Activated effector memory CD4-positive, alpha-beta T cell treated with Interleukin-2 at 50 U/mL for 16 hours (primary cell): ENCODE results near the gene SRMS.
A peak's percentile ranks its signal among the peaks of the same experiment; 100 is the strongest.

Experiments
- DNase-seq: peaks from one replicate; pipeline ENCODE4 v3.0.0-alpha.2; 2020

The SRMS gene

GRCh38 chr20:63498960-63499337 lies 48.6 kb downstream of the SRMS start, which contains the start of gene EEF1A2:
Gene EEF1A2, minus strand, starts transcription at chr20:63499083. Its CDS starts 1,320 bp downstream, at chr20:63497763.
- peak; percentile 45 for DNase-seq

DNA sequence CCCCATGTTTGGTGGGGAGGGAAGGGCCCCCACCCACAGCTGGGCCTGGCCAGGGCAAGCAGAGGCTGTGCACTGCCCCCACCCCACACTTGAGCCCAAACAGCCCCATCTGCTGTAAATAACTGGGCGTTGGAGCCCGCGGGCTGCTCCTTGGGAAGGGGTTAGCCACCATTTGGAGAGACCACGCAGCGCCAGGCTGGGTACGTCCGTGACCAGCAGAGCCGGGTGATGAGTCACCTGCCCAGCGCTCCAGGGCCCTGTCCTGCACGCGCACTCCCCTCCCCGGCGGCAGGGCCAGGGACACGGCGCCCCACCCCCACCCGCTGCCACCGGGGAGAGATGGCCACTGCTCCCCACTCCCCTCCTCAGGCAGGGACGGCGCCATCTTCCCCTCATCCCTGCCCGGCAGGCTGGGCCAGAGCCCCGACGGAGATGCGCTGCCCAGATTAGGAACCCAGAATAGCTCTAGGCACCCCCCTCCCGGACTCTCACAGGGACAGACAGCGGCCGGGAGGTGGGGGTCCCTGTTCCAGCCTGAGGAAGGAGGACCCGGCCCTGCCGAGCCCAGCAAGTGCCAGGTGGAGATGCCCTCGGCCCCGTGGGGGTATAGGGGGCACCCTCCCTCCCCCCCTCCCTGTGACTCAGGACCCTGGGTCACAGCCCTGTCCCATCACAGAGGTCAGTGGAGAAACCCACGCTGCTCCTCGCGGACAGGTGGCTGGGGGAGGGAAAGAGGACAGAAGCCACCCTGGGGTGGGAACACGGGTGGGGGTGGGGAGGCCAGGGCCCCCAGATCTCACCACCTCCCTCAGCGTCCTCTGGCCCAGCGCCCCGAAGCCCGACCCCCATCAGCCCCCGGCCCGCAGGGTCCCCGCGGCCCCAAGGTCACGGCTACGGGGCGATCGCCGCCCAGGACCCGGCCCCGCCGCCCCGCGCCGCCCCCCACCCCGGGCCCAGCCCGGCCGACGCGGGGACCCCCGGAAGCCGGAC lies 49.3 kb downstream of the SRMS start:
- DNase-seq: no peak

DNA sequence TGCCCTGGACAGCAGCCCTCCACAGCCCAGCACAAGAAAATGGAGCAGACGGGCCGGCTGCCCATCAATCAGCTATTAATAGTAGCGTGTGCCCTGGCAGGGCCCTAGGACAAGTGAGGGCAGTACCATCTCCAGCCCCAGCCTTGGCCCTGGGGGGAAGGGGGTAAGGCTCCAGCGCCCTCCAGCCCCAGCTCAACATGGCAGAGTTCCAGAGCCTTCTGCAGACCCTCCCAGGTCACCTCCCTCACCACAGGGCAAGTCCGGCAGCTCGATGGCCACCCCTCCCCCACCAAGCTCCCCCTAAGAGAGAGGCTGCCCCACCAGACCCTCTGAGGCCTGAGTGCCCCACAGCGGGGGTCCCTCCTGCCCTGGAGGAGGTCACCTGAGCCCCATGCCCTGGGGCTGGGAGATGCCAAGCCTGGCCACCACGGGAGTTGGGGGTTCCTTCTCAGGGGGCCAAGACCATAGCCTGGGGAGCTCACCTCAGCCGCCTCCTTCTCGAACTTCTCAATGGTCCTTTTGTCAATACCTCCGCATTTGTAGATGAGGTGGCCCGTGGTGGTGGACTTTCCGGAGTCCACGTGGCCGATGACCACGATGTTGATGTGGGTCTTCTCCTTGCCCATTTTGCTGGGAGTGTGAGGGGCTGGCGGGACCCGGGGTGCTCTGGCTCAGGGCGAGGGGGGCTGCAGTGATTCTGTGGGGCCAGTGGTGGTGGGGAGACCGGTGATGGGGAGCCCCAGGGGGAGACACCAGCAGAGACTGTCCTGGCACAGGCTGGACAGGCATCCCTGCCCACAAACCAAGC lies 50.2 kb downstream of the SRMS start:
- DNase-seq: no peak

- no peak for DNase-seq
Measured at GRCh38 chr20:63496596-63497120, 50.9 kb downstream of the SRMS start.

- DNase-seq: peak; percentile 62
Measured at GRCh38 chr20:63495741-63496595, 51.6 kb downstream of the SRMS start.

DNA sequence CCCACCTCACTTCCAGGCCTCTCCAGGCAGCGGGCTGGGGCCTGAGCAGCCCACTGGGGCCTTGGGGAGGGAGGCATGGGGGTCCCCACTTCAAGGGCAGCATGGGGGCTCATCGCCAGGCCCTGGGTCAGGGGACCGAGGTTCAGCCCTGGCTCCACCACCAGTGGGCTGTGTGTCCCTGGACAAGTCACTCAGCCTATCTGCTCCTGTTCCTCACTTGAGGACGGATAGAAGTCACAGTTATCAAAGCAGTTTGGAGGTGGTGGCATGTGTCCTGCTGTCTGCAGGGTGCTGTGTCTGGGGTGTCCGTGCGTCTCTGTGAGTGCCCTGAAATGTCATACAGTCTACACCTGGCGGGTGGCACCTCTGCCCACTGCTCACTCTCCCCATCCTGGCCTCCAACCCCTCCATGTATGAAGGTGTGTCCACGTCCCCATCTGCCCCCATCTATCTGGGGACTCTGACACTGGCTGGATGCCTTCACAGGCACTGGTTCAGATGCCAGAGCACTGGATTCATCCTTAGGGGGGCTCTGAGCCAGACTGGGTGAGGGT lies 52.3 kb downstream of the SRMS start:
- DNase-seq: no peak

DNA sequence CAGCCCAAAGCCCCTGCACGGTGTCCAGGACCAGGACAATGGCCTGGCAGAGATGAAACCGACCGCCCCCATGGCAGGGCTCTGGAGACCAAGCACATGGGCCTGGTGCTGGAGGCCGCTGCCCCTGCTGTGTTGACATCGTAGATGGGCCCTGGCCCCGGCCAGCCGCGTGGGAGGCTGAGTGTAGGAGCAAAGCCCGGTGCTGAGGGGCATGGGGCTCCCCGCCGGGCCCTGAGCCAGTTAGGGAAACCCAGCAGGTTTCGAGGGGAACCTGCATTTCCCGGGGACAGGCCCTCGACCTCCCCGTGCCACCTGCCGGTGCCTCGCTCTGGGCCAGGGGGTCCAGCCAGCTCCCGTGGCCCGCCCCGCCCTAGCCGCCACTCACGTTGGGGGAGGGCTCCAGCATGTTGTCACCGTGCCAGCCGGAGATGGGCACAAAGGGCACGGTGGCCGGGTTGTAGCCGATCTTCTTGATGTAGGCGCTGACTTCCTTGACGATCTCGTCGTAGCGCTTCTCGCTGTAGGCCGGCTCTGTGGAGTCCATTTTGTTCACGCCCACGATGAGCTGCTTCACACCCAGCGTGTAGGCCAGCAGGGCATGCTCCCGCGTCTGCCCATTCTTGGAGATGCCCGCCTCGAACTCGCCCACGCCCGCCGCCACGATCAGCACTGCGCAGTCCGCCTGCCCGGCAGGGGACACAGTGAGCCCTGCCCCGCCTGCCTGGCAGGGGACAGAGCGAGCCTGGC lies 53.0 kb downstream of the SRMS start:
- DNase-seq: no peak

DNA sequence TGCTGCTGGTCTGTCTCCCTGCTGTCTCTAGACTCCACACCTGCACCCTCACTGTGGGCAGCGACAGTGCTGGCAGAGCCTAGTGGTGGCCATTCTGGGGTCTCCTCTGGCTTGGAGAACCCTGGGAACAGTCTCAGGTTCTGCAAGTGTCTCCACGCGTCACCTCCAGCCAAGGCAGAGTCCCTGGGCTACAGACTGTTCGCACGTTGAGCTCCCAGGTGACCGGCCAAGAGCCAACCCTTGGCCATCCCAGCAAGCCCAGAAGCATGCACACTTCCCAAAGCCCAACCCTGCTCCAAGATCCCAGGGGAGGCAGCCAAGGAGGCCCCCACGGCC lies 53.5 kb downstream of the SRMS start:
- no peak for DNase-seq

DNA sequence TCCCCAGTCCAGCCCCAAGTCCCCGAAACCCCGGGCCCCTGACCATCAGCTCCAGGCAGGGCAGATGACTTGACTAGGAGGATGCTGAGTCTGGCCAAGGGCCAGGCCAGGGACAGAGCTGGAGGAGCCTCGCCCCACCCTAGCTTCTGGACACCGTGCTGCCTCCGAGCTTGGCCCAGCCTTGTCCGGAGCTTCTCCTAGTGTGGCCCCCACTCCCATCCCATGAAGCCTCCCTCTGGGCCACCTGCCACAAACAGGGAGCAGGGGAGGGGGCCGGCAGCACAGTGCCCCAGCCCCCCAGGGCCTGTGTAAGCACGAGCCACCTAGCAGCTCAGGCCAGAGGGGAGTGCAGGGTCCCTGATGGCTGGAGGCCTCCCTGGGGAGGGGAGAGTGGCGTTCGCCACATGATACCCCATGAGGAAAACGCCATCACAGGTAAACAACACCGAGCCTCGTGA lies 54.0 kb downstream of the SRMS start:
- DNase-seq: no peak

- DNase-seq: no peak
Measured at GRCh38 chr20:63492982-63493381, 54.6 kb downstream of the SRMS start.

DNA sequence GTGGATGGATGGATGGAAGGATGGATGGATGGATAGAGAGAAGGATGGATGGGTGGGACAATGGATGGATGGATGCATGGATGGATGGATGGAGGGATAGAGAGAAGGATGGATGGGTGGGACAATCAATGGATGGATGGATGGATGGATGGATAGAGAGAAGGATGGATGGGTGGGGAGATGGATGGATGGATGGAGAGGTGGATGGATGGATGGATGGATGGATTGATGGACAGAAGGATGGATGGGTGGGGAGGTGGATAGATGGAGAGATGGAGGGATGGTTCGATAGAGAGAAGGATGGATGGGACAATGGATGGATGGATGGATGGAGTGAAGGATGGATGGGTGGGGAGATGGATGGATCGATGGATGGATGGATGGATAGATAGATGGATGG lies 55.0 kb downstream of the SRMS start:
- no peak for DNase-seq

GRCh38 chr20:63491635-63492230 lies 55.8 kb downstream of the SRMS start:
- no peak for DNase-seq

GRCh38 chr20:63491078-63491477 lies 56.5 kb downstream of the SRMS start:
- no peak for DNase-seq
